ENCODE data around the gene NWD2.

The NWD2 gene

DNA sequence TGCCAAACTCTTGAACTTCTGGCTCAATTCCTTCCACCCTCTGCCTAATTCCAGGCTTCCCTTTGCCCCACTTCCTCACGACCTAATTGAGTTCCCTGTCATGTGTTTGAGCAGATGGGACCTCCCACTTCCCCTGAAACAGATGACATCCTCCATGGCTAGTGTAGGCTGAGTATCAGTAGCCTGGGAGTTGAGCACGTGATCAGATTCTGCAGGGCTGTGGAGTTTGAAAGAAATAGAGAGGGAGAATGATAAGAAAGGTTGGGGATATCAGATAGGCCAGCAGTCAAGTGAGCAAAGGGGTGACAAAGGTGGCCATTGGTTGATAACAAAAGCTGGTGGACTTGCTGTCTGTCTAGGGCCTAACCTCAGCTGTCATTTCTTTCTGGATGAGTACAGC, 18.8 kb upstream of the NWD2 start:
- DNase-seq (ENCODE audit: low read depth in 1 of 2, low spot score in 1 of 2) = no peak
- TF ChIP-seq SPI1 (IDR thresholded peaks at IDR 0.05; ENCODE audit: borderline replicate concordance, low read depth) = no peak
- TF ChIP-seq POLR2AphosphoS5 (IDR thresholded peaks at IDR 0.05; ENCODE audit: low read depth) = no peak
- TF ChIP-seq, protein P1, sequence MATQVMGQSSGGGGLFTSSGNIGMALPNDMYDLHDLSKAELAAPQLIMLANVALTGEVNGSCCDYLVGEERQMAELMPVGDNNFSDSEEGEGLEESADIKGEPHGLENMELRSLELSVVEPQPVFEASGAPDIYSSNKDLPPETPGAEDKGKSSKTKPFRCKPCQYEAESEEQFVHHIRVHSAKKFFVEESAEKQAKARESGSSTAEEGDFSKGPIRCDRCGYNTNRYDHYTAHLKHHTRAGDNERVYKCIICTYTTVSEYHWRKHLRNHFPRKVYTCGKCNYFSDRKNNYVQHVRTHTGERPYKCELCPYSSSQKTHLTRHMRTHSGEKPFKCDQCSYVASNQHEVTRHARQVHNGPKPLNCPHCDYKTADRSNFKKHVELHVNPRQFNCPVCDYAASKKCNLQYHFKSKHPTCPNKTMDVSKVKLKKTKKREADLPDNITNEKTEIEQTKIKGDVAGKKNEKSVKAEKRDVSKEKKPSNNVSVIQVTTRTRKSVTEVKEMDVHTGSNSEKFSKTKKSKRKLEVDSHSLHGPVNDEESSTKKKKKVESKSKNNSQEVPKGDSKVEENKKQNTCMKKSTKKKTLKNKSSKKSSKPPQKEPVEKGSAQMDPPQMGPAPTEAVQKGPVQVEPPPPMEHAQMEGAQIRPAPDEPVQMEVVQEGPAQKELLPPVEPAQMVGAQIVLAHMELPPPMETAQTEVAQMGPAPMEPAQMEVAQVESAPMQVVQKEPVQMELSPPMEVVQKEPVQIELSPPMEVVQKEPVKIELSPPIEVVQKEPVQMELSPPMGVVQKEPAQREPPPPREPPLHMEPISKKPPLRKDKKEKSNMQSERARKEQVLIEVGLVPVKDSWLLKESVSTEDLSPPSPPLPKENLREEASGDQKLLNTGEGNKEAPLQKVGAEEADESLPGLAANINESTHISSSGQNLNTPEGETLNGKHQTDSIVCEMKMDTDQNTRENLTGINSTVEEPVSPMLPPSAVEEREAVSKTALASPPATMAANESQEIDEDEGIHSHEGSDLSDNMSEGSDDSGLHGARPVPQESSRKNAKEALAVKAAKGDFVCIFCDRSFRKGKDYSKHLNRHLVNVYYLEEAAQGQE (IDR thresholded peaks at IDR 0.05; ENCODE audit: insufficient replicate concordance, low read depth) = no peak
- TF ChIP-seq GABPA (IDR thresholded peaks at IDR 0.05; ENCODE audit: low read depth) = no peak
- TF ChIP-seq, protein P2, sequence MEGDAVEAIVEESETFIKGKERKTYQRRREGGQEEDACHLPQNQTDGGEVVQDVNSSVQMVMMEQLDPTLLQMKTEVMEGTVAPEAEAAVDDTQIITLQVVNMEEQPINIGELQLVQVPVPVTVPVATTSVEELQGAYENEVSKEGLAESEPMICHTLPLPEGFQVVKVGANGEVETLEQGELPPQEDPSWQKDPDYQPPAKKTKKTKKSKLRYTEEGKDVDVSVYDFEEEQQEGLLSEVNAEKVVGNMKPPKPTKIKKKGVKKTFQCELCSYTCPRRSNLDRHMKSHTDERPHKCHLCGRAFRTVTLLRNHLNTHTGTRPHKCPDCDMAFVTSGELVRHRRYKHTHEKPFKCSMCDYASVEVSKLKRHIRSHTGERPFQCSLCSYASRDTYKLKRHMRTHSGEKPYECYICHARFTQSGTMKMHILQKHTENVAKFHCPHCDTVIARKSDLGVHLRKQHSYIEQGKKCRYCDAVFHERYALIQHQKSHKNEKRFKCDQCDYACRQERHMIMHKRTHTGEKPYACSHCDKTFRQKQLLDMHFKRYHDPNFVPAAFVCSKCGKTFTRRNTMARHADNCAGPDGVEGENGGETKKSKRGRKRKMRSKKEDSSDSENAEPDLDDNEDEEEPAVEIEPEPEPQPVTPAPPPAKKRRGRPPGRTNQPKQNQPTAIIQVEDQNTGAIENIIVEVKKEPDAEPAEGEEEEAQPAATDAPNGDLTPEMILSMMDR (IDR thresholded peaks at IDR 0.05; ENCODE audit: insufficient read depth, low read length) = no peak
- H3K27me3 ChIP-seq (ENCODE audit: insufficient read depth, poor library complexity, severe bottlenecking) = no peaks in the 10 kb centered on the region
- no peak overlapping the region for H3K27ac ChIP-seq (replicated peaks)
- no peak overlapping the region for H3K4me3 ChIP-seq (replicated peaks; ENCODE audit: insufficient read depth, low read length)

DNA sequence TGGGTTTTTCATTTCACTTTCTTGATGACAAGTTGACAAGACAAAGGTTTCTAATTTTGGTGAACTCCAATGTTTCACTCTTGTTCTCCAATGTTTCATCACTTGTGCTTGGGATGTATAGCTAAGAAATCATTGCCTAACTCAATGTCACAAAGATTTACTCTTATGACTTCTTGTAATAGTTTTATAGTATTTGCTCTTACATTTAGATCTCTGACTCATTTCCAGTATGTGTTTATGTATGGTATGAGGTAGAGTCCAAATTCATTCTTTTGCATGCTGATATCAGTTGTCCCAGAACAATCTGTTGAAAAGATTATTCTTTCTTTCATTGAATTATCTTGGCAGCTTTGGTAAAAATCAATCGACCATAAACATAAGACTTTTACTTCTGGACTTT, 12.2 kb upstream of the NWD2 start:
- TF ChIP-seq POLR2AphosphoS5 (IDR thresholded peaks at IDR 0.05; ENCODE audit: low read depth) (no peak), SPI1 (IDR thresholded peaks at IDR 0.05; ENCODE audit: borderline replicate concordance, low read depth) (no peak), GABPA (IDR thresholded peaks at IDR 0.05; ENCODE audit: low read depth) (no peak)
- TF ChIP-seq, protein P1 (IDR thresholded peaks at IDR 0.05; ENCODE audit: insufficient replicate concordance, low read depth) = no peak
- TF ChIP-seq, protein P2 (IDR thresholded peaks at IDR 0.05; ENCODE audit: insufficient read depth, low read length) = no peak
- no peak overlapping the region for H3K4me3 ChIP-seq (replicated peaks; ENCODE audit: insufficient read depth, low read length)
- H3K27ac ChIP-seq (replicated peaks) = no peak overlapping the region
- peaks cover 3% of the 10 kb centered on the region for H3K27me3 ChIP-seq (ENCODE audit: insufficient read depth, poor library complexity, severe bottlenecking)
- no peak for DNase-seq (ENCODE audit: low read depth in 1 of 2, low spot score in 1 of 2)

DNA sequence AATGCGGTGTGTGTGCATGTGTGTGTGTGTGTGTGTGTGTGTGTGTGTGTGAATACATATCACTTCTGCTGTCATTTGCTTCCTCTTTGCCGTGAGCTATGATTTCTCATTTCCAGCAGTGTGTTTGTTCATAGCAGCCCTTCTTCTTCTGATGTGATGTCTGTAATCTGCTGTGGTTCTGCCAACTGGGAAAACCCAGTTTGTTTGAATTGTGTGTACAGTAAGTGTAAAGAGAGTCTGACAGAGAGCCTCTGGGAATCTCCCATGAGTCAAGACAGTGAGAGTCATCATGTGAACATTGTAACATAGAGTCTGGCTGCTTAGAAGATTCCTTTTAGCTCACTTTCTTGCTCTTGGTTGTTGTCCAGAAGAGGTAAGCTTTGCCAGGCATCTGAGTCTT, 8.4 kb upstream of the NWD2 start:
- Histone ChIP-seq H3K27me3 (ENCODE audit: insufficient read depth, poor library complexity, severe bottlenecking) (peaks cover 5% of the 10 kb centered on the region), H3K4me3 (replicated peaks; ENCODE audit: insufficient read depth, low read length) (no peak overlapping the region), H3K27ac (replicated peaks) (no peak overlapping the region)
- no peak for DNase-seq (ENCODE audit: low read depth in 1 of 2, low spot score in 1 of 2)
- TF ChIP-seq, protein P1 (IDR thresholded peaks at IDR 0.05; ENCODE audit: insufficient replicate concordance, low read depth) = no peak
- TF ChIP-seq SPI1 (IDR thresholded peaks at IDR 0.05; ENCODE audit: borderline replicate concordance, low read depth) (no peak), GABPA (IDR thresholded peaks at IDR 0.05; ENCODE audit: low read depth) (no peak), POLR2AphosphoS5 (IDR thresholded peaks at IDR 0.05; ENCODE audit: low read depth) (no peak)
- TF ChIP-seq, protein P2 (IDR thresholded peaks at IDR 0.05; ENCODE audit: insufficient read depth, low read length) = no peak
